ENCODE measurements around the gene TAF12.

DNA sequence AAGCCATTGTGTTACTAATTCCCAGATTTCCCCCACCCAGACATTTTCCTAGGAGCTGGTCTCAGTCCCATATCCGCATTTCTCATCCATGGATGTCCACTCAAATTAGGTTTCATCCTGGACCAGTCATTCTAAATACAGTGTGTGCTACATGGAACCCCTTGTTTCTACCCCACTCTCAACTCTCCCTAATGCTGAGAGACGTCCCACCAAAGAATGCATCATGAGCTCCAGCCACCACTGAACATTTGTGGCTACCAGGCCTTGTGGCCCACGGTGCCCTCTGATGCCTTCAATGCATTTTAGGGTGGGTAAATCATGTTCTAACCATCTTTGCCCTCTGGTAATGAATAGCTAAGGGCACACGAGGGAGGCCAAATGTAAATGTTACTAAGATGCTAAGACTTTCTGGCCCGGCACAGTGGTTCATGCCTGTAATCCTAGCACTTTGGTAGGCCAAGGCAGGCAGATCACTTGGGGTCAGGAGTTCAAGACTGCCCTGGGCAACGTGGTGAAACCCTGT, 64.1 kb downstream of the TAF12 start:
- TF ChIP-seq POLR2A (IDR thresholded peaks at IDR 0.05; ENCODE audit: low read depth, low read length): no peak; the same call in 1 of the 2 replicates
- TF ChIP-seq POLR2AphosphoS5 (IDR thresholded peaks at IDR 0.05; ENCODE audit: low read depth, low read length): no peak; the same call in 1 of the 2 replicates
- TF ChIP-seq TAF1 (IDR thresholded peaks at IDR 0.05; ENCODE audit: borderline replicate concordance, low read depth, low read length): no peak
